ENCODE measurements around the gene STRA6. TPM values are rescaled to one million over a fixed set of nuclear protein-coding genes. Genes with fewer than 3 reads are reported as not detected.

The STRA6 gene
- total and polyA plus RNA-seq, 2 donors (not counting 1 experiment from before 2014, with no cell fraction given): not detected

DNA sequence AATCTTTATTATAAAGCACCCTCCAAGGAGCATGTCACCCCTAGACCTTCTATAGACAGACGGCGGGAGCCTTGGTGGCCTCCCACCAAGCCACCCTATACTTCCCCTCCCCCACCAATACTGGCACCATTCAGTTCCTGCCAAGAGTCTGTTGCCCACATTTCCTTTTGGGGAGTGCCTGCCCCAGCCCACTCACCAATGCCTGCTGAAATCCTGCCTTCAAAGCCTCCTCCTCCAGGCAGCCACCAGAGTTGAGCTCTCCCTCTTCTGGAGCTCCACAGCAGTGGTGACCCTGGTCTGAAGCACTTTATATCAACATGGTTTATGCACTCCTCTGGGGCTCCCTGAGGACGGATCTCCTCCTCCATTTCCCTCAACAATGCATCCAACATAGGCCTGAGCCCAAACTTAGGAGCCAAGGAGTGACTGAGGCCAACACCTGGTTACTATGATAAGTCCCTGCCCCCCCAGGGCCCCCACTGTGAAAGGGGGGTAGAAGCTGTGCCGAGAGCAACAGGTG lies 42.3 kb upstream of the STRA6 start:
- Histone ChIP-seq H4K20me1 (ENCODE audit: control insufficient read depth, insufficient read depth, low read length, poor library complexity, severe bottlenecking) (no peaks in the 10 kb centered on the region), H3K9ac (ENCODE audit: low read length) (no peak overlapping the region), H3K9me3 (ENCODE audit: control extremely low read depth in 1 of 3, control insufficient read depth in 2 of 3, insufficient read depth in 1 of 3, low read length in 2 of 3) (no peaks in the 10 kb centered on the region), H3K79me2 (ENCODE audit: control insufficient read depth, insufficient read depth, low read length) (no peaks in the 10 kb centered on the region), H2AFZ (ENCODE audit: insufficient read depth, low read depth, low read length, poor library complexity, severe bottlenecking) (no peak overlapping the region), H3K4me1 (ENCODE audit: control insufficient read depth in 2 of 2, insufficient read depth in 2 of 2, low read length in 2 of 2) (no peaks in the 10 kb centered on the region), H3K27ac (ENCODE audit: low read length in 2 of 2) (no peak overlapping the region), H3K27me3 (replicated peaks in 1 of 4; ENCODE audit: control extremely low read depth in 1 of 4, control insufficient read depth in 3 of 4, insufficient read depth in 4 of 4, low read length in 3 of 4) (peaks cover 0 to 18% (median 5%) of the 10 kb centered on the region in 4 experiments), H3K4me3 (ENCODE audit: control extremely low read depth in 1 of 5, extremely low read depth in 1 of 5, insufficient read depth in 1 of 5, low read depth in 2 of 5, low read length in 4 of 5) (no peak overlapping the region), H3K36me3 (replicated peaks in 1 of 2; ENCODE audit: control extremely low read depth in 1 of 2, control insufficient read depth in 1 of 2, extremely low read depth in 1 of 2, insufficient read depth in 2 of 2, low read length in 1 of 2) (no peaks in the 10 kb centered on the region), H3K4me2 (replicated peaks; ENCODE audit: low read depth, low read length, poor library complexity, severe bottlenecking) (no peak overlapping the region)
- 94% methylated on average over 2 of the region's 4 CpGs for WGBS (ENCODE audit: insufficient coverage)
- no peak for ATAC-seq (ENCODE audit: low read depth)
- ChIA-PET CTCF (no interaction called here), POLR2A (no interaction called here)
- Mint-ChIP-seq H3K27ac (no peak overlapping the region), H3K4me3 (no peak overlapping the region), H3K4me1 (peaks cover 8% of the 10 kb centered on the region), H3K9me3 (ENCODE audit: insufficient read depth) (no peaks in the 10 kb centered on the region), H3K27me3 (peaks cover 55% of the 10 kb centered on the region)
- DNase-seq: no peak
- intact Hi-C loops (cut with micrococcal nuclease): no loop called here
- TF ChIP-seq, protein P1, sequence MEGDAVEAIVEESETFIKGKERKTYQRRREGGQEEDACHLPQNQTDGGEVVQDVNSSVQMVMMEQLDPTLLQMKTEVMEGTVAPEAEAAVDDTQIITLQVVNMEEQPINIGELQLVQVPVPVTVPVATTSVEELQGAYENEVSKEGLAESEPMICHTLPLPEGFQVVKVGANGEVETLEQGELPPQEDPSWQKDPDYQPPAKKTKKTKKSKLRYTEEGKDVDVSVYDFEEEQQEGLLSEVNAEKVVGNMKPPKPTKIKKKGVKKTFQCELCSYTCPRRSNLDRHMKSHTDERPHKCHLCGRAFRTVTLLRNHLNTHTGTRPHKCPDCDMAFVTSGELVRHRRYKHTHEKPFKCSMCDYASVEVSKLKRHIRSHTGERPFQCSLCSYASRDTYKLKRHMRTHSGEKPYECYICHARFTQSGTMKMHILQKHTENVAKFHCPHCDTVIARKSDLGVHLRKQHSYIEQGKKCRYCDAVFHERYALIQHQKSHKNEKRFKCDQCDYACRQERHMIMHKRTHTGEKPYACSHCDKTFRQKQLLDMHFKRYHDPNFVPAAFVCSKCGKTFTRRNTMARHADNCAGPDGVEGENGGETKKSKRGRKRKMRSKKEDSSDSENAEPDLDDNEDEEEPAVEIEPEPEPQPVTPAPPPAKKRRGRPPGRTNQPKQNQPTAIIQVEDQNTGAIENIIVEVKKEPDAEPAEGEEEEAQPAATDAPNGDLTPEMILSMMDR (IDR thresholded peaks at IDR 0.05): no peak
- TF ChIP-seq EZH2 (IDR thresholded peaks at IDR 0.05; ENCODE audit: borderline replicate concordance, insufficient read depth, low read depth, low read length, poor library complexity, severe bottlenecking): no peak

DNA sequence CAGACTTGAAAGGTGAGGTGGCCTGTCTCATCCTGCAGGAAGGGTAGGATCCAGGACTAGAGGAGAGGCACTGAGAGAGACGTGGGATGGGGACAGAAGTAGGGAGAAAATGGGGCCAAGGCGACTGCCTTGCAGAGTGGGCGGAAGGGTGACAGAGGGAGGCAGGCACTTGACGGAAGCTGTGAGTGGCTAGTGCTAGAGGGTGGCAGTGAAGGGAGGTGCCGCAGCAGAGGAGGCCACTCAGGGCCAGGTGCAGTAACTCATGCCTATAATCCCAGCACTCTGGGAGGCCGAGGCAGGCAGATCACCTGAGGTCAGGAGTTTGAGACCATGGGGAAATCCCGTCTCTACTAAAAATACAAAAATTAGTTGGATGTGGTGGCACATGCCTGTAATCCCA lies 40.8 kb upstream of the STRA6 start:
- Histone ChIP-seq H3K4me2 (replicated peaks; ENCODE audit: low read depth, low read length, poor library complexity, severe bottlenecking) (no peak overlapping the region), H3K4me3 (ENCODE audit: control extremely low read depth in 1 of 5, extremely low read depth in 1 of 5, insufficient read depth in 1 of 5, low read depth in 2 of 5, low read length in 4 of 5) (no peak overlapping the region), H2AFZ (ENCODE audit: insufficient read depth, low read depth, low read length, poor library complexity, severe bottlenecking) (no peak overlapping the region), H3K4me1 (ENCODE audit: control insufficient read depth in 2 of 2, insufficient read depth in 2 of 2, low read length in 2 of 2) (no peaks in the 10 kb centered on the region), H3K27ac (ENCODE audit: low read length in 2 of 2) (no peak overlapping the region), H3K36me3 (replicated peaks in 1 of 2; ENCODE audit: control extremely low read depth in 1 of 2, control insufficient read depth in 1 of 2, extremely low read depth in 1 of 2, insufficient read depth in 2 of 2, low read length in 1 of 2) (no peaks in the 10 kb centered on the region), H3K27me3 (replicated peaks in 1 of 4; ENCODE audit: control extremely low read depth in 1 of 4, control insufficient read depth in 3 of 4, insufficient read depth in 4 of 4, low read length in 3 of 4) (peaks cover 0 to 18% (median 5%) of the 10 kb centered on the region in 4 experiments), H4K20me1 (ENCODE audit: control insufficient read depth, insufficient read depth, low read length, poor library complexity, severe bottlenecking) (no peaks in the 10 kb centered on the region), H3K9ac (ENCODE audit: low read length) (no peak overlapping the region), H3K79me2 (ENCODE audit: control insufficient read depth, insufficient read depth, low read length) (no peaks in the 10 kb centered on the region), H3K9me3 (ENCODE audit: control extremely low read depth in 1 of 3, control insufficient read depth in 2 of 3, insufficient read depth in 1 of 3, low read length in 2 of 3) (no peaks in the 10 kb centered on the region)
- TF ChIP-seq, protein P1 (IDR thresholded peaks at IDR 0.05): no peak
- no peak for TF ChIP-seq EZH2 (IDR thresholded peaks at IDR 0.05; ENCODE audit: borderline replicate concordance, insufficient read depth, low read depth, low read length, poor library complexity, severe bottlenecking)
- ChIA-PET CTCF (interaction anchor here (1.0 kb wide), 1 partner anchor 15 kb away, joined by 3 read pairs; no protein-coding TSS in a partner anchor), POLR2A (no interaction called here)
- ATAC-seq (ENCODE audit: low read depth) (no peak), DNase-seq (no peak)
- intact Hi-C loops (cut with micrococcal nuclease): no loop called here
- Mint-ChIP-seq H3K4me1 (peaks cover 8% of the 10 kb centered on the region), H3K9me3 (ENCODE audit: insufficient read depth) (no peaks in the 10 kb centered on the region), H3K27ac (no peak overlapping the region), H3K27me3 (peaks cover 52% of the 10 kb centered on the region), H3K4me3 (no peak overlapping the region)
- WGBS (ENCODE audit: insufficient coverage): 89% methylated on average over 5 of the region's 7 CpGs
